ENCODE data around the gene PDE8A. TPM values are rescaled to one million over a fixed set of nuclear protein-coding genes. Genes with fewer than 3 reads are reported as not detected.

PDE8A gene
- total and polyA plus RNA-seq, 10 of the 15 experiments (the other 5 are each of a cell fraction or from before 2014, with no cell fraction given), result 6.7 to 69.2 (median 27.2) TPM

DNA sequence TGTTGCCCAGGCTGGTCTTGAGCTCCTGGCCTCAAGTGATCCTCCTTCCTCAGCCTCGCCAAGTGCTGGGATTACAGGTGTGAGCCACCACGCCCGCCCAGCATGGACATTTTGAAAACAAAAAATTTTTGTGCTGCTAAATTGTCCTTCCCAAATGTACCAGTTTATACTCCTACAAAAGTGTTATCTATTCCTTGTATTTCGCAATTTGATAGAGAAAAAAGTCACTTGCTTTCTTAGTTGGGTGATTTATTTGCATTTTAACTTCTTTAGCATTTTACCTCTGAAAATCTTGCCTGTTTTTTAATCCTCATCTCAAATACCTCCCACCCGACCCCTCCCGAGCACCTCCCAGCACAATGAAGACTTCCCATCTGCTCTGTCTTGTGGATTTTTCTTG lies 46.8 kb downstream of the PDE8A start (continued):
- TF ChIP-seq, protein P1, sequence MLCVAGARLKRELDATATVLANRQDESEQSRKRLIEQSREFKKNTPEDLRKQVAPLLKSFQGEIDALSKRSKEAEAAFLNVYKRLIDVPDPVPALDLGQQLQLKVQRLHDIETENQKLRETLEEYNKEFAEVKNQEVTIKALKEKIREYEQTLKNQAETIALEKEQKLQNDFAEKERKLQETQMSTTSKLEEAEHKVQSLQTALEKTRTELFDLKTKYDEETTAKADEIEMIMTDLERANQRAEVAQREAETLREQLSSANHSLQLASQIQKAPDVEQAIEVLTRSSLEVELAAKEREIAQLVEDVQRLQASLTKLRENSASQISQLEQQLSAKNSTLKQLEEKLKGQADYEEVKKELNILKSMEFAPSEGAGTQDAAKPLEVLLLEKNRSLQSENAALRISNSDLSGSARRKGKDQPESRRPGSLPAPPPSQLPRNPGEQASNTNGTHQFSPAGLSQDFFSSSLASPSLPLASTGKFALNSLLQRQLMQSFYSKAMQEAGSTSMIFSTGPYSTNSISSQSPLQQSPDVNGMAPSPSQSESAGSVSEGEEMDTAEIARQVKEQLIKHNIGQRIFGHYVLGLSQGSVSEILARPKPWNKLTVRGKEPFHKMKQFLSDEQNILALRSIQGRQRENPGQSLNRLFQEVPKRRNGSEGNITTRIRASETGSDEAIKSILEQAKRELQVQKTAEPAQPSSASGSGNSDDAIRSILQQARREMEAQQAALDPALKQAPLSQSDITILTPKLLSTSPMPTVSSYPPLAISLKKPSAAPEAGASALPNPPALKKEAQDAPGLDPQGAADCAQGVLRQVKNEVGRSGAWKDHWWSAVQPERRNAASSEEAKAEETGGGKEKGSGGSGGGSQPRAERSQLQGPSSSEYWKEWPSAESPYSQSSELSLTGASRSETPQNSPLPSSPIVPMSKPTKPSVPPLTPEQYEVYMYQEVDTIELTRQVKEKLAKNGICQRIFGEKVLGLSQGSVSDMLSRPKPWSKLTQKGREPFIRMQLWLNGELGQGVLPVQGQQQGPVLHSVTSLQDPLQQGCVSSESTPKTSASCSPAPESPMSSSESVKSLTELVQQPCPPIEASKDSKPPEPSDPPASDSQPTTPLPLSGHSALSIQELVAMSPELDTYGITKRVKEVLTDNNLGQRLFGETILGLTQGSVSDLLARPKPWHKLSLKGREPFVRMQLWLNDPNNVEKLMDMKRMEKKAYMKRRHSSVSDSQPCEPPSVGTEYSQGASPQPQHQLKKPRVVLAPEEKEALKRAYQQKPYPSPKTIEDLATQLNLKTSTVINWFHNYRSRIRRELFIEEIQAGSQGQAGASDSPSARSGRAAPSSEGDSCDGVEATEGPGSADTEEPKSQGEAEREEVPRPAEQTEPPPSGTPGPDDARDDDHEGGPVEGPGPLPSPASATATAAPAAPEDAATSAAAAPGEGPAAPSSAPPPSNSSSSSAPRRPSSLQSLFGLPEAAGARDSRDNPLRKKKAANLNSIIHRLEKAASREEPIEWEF (IDR thresholded peaks at IDR 0.05; ENCODE audit: insufficient replicate concordance, low read depth, low read length), result no peak
- TF ChIP-seq DPF2 (IDR thresholded peaks at IDR 0.05), result no peak
- no peak for TF ChIP-seq KDM1A (IDR thresholded peaks at IDR 0.05; ENCODE audit: borderline replicate concordance)
- TF ChIP-seq, protein P2, sequence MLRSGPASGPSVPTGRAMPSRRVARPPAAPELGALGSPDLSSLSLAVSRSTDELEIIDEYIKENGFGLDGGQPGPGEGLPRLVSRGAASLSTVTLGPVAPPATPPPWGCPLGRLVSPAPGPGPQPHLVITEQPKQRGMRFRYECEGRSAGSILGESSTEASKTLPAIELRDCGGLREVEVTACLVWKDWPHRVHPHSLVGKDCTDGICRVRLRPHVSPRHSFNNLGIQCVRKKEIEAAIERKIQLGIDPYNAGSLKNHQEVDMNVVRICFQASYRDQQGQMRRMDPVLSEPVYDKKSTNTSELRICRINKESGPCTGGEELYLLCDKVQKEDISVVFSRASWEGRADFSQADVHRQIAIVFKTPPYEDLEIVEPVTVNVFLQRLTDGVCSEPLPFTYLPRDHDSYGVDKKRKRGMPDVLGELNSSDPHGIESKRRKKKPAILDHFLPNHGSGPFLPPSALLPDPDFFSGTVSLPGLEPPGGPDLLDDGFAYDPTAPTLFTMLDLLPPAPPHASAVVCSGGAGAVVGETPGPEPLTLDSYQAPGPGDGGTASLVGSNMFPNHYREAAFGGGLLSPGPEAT (IDR thresholded peaks at IDR 0.05; ENCODE audit: low read depth), result no peak
- TF ChIP-seq POLR2AphosphoS5 (IDR thresholded peaks at IDR 0.05; ENCODE audit: low read length), result no peak
- TF ChIP-seq, protein P3, sequence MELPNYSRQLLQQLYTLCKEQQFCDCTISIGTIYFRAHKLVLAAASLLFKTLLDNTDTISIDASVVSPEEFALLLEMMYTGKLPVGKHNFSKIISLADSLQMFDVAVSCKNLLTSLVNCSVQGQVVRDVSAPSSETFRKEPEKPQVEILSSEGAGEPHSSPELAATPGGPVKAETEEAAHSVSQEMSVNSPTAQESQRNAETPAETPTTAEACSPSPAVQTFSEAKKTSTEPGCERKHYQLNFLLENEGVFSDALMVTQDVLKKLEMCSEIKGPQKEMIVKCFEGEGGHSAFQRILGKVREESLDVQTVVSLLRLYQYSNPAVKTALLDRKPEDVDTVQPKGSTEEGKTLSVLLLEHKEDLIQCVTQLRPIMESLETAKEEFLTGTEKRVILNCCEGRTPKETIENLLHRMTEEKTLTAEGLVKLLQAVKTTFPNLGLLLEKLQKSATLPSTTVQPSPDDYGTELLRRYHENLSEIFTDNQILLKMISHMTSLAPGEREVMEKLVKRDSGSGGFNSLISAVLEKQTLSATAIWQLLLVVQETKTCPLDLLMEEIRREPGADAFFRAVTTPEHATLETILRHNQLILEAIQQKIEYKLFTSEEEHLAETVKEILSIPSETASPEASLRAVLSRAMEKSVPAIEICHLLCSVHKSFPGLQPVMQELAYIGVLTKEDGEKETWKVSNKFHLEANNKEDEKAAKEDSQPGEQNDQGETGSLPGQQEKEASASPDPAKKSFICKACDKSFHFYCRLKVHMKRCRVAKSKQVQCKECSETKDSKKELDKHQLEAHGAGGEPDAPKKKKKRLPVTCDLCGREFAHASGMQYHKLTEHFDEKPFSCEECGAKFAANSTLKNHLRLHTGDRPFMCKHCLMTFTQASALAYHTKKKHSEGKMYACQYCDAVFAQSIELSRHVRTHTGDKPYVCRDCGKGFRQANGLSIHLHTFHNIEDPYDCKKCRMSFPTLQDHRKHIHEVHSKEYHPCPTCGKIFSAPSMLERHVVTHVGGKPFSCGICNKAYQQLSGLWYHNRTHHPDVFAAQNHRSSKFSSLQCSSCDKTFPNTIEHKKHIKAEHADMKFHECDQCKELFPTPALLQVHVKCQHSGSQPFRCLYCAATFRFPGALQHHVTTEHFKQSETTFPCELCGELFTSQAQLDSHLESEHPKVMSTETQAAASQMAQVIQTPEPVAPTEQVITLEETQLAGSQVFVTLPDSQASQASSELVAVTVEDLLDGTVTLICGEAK (IDR thresholded peaks at IDR 0.05; ENCODE audit: borderline replicate concordance), result no peak
- no peak for TF ChIP-seq TCF3 (IDR thresholded peaks at IDR 0.05; ENCODE audit: borderline replicate concordance, insufficient read depth, low read depth, low read length)
- TF ChIP-seq, protein P4, sequence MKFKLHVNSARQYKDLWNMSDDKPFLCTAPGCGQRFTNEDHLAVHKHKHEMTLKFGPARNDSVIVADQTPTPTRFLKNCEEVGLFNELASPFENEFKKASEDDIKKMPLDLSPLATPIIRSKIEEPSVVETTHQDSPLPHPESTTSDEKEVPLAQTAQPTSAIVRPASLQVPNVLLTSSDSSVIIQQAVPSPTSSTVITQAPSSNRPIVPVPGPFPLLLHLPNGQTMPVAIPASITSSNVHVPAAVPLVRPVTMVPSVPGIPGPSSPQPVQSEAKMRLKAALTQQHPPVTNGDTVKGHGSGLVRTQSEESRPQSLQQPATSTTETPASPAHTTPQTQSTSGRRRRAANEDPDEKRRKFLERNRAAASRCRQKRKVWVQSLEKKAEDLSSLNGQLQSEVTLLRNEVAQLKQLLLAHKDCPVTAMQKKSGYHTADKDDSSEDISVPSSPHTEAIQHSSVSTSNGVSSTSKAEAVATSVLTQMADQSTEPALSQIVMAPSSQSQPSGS (IDR thresholded peaks at IDR 0.05; ENCODE audit: low read length), result no peak
- TF ChIP-seq, protein P5, sequence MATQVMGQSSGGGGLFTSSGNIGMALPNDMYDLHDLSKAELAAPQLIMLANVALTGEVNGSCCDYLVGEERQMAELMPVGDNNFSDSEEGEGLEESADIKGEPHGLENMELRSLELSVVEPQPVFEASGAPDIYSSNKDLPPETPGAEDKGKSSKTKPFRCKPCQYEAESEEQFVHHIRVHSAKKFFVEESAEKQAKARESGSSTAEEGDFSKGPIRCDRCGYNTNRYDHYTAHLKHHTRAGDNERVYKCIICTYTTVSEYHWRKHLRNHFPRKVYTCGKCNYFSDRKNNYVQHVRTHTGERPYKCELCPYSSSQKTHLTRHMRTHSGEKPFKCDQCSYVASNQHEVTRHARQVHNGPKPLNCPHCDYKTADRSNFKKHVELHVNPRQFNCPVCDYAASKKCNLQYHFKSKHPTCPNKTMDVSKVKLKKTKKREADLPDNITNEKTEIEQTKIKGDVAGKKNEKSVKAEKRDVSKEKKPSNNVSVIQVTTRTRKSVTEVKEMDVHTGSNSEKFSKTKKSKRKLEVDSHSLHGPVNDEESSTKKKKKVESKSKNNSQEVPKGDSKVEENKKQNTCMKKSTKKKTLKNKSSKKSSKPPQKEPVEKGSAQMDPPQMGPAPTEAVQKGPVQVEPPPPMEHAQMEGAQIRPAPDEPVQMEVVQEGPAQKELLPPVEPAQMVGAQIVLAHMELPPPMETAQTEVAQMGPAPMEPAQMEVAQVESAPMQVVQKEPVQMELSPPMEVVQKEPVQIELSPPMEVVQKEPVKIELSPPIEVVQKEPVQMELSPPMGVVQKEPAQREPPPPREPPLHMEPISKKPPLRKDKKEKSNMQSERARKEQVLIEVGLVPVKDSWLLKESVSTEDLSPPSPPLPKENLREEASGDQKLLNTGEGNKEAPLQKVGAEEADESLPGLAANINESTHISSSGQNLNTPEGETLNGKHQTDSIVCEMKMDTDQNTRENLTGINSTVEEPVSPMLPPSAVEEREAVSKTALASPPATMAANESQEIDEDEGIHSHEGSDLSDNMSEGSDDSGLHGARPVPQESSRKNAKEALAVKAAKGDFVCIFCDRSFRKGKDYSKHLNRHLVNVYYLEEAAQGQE (IDR thresholded peaks at IDR 0.05; ENCODE audit: low read depth, low read length), result no peak
